Spleen (tissue), 3 donors: Measurements from ENCODE around the gene ITPR2.

ENCODE experiments used
- POLR2A ChIP-seq, 3 donors: fragments of 450-650 bp; IDR thresholded peaks; one replicate each; pipeline ENCODE4 v1.5.1; 2017; ENCODE audit warnings: antibody characterized with exemption in 3 of 3, mild to moderate bottlenecking in 1 of 3
- POLR2AphosphoS5 ChIP-seq, 3 donors: sonication (generic); formaldehyde crosslinking; IDR thresholded peaks; one replicate each; pipeline ENCODE4 v1.5.1; 2017; ENCODE audit warnings: antibody characterized with exemption in 3 of 3

DNA sequence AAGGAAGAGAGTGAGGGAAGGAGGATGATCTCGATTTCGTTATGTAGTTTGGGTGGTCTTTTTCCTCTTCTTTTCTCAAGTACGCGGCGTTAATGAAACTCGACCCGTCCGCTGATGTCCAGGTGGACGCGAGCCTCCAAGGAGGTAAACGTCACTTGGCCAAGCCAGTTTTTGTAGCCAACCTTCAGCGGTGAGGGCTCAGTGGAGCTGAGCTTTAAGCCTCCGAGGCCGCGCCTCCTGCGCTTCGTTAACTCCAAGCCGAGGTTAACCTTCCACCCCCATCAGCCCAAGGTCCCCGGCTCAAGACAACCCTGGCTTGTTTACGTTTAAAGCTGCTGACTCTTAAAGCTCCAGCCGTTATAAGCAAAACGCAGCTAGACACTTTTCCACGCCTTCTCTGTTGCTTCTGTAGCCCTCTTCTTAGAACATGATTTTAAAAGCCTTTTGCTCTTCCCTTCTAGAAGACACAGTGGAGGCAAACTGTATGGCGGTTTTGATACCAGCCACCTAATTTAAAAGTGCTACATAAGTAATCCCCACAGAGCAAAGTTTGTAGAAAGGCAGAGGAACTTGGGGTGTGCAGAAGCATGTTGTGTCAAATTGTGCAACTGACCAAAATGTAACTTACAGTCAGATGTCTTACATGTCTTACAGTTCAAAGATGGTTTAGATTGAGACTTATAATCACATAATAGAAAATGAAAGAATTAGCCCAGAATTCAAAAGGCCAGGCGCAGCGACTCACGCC is 923 bp upstream of the ITPR2 start:
- TF ChIP-seq POLR2AphosphoS5 (IDR thresholded peaks at IDR 0.05) (peak in 1 of 3 donors; percentile 36), POLR2A (IDR thresholded peaks at IDR 0.05) (no peak)
